Activated gamma-delta T cell (primary cell): ENCODE data around the gene KRT14.
"Not testable (repeated sequence)": the region's sequence is repeated elsewhere in the genome, so short reads cannot be mapped to it uniquely, and the experiment has no call there.

Source experiments
- DNase-seq: peaks from one replicate; lab custom pipeline; 2025; lab: John Stamatoyannopoulos, UW

Gene KRT14

DNA sequence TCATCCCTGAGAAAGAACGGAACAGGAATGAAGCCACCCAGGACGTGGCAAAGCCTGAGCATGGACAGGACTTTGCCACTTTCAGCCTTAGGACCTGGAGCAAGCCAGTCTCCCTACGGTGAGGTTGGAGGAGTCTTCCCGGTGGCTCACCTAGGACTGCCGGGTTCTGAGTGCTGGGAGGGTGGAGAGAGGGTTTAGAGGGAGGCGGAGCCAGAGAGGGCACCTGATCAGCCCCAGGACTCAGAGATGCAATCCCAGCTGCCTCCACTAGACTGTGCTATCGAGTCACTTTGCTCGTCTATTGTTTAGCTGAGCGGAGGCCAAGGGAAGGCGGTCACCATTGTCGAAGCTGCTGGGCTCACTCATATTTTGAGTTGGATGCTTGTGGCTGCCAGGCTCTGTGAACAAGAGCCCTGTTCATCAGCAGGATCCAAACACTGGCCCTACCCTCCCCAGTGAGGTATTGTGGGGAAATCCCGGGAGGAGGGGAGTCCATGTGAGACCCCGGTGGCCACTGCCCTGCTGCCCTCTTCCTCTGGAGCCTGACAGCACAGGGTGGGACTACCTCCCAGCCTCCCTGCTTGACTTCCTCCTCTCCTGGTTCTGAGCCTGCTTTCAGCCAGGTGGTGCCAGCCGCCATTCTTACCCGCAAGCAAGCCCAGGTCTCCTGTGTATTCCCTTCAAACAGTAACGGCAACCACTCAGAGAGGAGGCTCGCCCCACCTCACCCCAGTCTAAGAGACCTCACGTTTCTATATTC, 7.0 kb downstream of the KRT14 start:
- DNase-seq, result no peak

- no peak for DNase-seq
These were observed 7.7 kb downstream of the KRT14 start for GRCh38 chr17:41578971-41579370.

- DNase-seq, result no peak
These were observed 8.2 kb downstream of the KRT14 start for GRCh38 chr17:41578538-41578937.

GRCh38 chr17:41576740-41577139, 10.0 kb downstream of the KRT14 start:
- DNase-seq, result not testable (repeated sequence)

DNA sequence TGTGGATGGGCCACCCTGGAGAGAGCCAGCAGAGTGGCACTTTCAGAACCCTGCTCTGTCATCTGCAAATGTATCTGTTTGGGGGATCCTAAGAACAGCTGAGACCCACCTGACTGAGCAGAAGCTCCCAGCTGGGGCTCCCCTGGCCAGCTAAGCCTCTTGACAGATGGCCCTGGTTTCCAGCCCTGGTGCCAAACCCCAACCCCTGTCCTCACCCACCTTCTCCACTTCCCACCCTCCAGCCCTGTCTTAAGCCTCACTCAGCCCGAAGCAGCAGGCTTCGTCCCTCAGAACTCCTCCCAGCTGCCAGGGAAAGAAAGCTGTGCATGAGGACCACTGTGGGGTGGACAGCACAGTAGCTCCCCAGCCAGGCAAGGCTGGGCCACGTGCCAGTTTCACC, 11.4 kb downstream of the KRT14 start:
- no peak for DNase-seq

- DNase-seq, result no peak
These were observed 14.9 kb downstream of the KRT14 start, which contains the start of gene KRT9 for GRCh38 chr17:41571561-41572434. KRT9 (minus strand) TSS chr17:41572059; CDS start chr17:41571992, 67 bp downstream.

GRCh38 chr17:41567317-41567716, 19.4 kb downstream of the KRT14 start:
- DNase-seq, result no peak

- no peak for DNase-seq
These were observed 21.4 kb downstream of the KRT14 start for GRCh38 chr17:41565338-41565737.

DNA sequence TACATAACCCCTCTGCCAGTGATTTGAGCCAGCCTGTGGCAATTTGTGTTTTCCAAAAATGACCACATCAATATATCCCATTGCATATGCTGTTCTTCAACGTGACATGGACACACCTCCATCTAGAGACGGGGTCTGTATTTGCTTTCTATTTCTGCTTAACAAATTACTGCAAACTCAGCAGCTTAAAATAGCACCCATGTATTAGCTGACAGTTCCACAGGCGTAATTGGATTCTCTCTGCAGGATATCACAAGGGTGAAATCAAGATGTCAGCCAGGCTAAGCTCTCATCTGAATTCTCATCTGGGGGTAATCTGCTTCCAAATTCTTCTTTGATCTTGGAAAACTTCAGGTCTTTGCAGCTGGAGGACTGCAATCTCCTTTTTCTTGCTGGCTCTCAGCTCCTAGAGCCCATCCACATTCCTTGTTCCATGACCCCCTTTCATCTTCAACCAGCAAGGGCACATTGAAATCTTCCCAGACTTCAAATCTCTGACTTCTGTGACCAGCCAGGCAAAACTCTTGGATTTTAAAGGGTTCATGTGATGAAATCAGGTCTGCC, 23.0 kb downstream of the KRT14 start:
- DNase-seq, result no peak

- no peak for DNase-seq
These were observed 25.1 kb downstream of the KRT14 start for GRCh38 chr17:41561554-41561953.

DNA sequence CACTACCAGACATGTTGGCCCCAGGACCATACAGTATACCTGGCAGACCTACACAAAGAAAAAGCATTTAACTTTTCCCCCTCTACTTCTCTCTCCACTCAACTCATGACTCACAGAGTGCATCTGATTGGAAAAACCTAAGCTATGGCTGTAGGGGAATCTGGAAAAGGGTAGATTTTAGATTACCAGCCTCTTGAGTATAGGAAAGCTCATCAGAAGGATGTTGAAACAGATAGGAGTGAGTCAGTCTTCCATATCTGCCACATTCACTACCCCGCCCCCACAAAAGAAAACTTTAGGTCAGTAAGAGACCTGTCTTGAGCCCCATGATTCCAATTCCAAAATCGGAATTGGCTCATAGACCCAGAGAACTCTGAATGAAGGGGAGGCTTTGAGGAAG, 27.1 kb downstream of the KRT14 start:
- DNase-seq, result no peak

DNA sequence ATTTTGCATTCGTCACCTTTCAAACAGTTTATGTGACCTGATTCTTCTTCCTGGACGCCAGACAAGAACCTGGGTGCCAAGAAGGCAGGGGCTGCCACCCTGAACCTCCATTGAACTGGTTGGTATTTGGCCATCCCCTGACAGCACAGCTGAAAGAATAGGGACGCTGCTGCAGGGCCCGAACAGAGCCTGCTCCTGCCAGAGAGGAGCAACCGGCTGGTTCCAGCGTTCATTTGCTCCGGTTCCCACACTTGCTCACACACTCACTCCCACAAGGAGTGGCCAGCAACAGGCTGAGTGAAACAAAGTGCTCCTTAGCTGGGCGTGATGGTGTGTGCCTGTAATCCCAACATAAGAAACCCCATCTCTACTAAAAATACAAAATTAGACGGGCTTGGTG, 29.8 kb downstream of the KRT14 start:
- DNase-seq, result no peak

GRCh38 chr17:41556306-41556705, 30.4 kb downstream of the KRT14 start:
- DNase-seq, result no peak

DNA sequence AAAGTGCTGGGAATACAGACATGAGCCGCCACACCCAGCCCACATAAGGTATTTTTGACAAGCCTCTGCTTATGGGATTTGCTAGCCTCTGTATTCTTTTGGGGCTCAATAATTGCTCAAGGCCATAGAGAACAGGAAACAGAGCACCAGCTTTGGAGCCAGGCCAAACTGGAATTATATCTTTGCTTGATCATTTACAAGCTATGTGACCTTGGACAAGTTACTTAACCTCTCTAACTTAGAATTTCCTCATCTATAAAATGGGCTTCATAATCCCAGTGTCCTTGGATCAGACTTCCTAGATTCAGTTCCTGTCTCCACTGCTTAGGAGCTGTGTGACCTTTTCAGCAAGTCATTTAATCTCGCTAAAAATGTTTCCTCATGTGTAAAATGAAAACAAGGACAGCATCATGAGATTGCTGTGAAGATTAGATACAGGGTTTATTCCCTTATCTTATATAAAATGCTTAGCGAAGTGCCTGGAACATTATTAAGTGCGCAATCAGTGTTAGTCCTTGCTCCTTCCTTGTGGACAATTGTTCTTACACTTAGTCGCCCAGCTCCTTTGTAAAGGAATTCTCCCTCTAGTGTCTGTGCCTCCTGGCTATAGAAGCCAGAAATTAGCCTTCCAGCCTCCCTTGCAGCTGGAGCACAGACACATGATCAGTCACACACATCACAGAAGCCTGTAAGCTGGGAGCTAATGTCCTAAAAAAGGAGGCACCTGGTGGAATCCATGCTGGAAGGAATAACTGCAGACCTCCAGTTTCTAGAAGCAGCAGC, 31.4 kb downstream of the KRT14 start:
- no peak for DNase-seq

- DNase-seq, result no peak
These were observed 32.6 kb downstream of the KRT14 start for GRCh38 chr17:41553987-41554680.

GRCh38 chr17:41553176-41553575, 33.5 kb downstream of the KRT14 start:
- no peak for DNase-seq

DNA sequence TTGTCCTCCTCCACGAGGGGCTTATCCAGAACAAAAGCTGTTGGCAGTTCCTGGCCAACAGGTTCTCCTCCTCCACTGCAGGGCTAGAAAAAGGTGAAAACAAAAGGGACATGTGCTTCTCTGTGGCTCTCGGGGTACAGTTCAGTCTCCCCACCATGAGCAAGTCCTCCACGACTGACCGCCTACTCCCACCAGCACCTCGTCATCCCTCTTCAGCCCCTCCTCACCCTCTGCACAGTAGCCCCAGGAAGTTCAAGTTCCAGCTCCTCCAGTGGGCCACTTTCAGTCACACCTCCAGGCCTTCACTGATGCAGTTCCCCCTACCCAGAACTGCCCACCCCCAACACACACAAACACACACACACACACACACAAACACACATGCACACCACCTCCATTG, 34.2 kb downstream of the KRT14 start:
- DNase-seq, result no peak

- DNase-seq, result no peak
These were observed 35.3 kb downstream of the KRT14 start for GRCh38 chr17:41551365-41551764.

DNA sequence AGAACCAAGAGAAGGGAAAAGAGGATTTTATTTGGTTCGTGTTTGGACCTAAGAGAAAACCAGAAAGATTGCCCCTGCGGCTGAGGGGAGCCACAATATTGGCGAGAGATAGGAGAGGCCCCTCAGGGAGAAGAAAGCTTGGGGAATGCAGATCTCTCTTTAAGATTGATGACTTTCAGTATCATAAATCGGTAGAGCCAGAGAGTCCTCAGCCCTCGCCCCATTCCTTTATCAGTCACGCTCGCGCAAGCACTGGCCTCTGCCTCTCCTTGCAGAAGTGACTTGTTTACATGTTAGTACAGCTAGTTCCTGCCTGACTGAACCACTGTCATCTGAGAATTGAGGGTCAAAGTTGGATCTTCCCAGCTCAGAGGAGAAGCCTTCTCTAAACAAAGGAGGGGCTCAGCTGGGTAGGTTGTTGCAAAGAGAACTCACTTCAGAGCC, 37.1 kb downstream of the KRT14 start:
- DNase-seq, result no peak

DNA sequence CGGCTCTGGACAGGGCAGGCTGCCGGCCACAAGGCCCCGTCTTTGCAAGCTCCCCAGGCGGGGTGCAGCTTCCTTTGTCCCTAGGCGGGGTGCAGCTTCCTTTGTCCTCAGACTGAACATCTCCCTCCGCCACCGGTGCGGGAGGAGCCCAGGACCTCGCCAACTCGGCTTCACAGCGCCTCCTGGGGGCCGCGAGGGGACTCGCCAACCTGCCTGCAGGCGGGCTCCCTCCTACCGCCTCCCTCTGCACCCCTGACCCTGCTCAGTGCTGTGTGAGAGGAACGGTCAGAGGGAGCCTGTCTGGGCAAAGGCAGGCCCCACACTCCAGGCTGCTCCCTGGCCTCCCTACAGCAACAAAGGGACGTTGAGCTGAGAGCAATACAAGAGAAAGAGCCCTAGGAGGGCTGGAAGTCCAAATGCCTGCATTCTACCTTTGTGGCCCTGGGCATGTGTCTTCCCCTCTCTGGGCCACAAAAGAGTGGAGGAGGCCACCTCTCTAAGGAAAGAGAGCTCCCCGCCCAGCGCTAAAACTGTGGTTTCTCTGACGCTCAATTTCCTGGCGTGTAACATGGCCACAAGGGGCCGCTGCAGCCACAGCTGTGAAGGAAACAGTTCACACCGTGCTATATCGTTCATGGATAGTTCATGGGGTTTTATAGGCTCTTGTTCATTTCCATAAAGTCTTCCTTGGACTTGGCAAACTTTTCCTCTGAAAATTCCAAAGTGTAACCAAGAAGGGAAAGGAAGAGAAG, 37.7 kb downstream of the KRT14 start:
- peak; percentile 40 for DNase-seq
